ENCODE results near the gene NCAPD2. TPM values are rescaled to one million over a fixed set of nuclear protein-coding genes. Genes with fewer than 3 reads are reported as not detected.

The NCAPD2 gene
- total and polyA plus RNA-seq, 2 of the 4 experiments (the other 2 are of a cell fraction) = 35.6 to 57.9 TPM

- peak overlapping the region; percentile 95 for H4K91ac ChIP-seq (ENCODE audit: insufficient read depth, low read depth, low read length)
- no peaks in the 10 kb centered on the region for H3K27me3 ChIP-seq (ENCODE audit: control insufficient read depth, insufficient read depth, low read length)
- WGBS, 2 experiments (ENCODE audit: extremely low coverage in 2 of 2, insufficient read length in 1 of 2) = 54% methylated on average over 6 of the region's 15 CpGs; no CpG with 5 or more reads in 1 of the 2 experiments
- H3K4me2 ChIP-seq (ENCODE audit: low read depth, low read length) = peak overlapping the region; percentile 94
- in situ Hi-C loops (cut with MboI; ENCODE audit: low sequenced_read_pairs) (loop anchor here (10.0 kb wide), 1 partner anchor 214 kb away; no protein-coding TSS in a partner anchor), intact Hi-C loops (cut with micrococcal nuclease) (loop anchor here (1.0 kb wide), 1 partner anchor 9 kb away; no protein-coding TSS in a partner anchor), dilution Hi-C loops (cut with HindIII; ENCODE audit: low sequenced_read_pairs, unreplicated experiment) (no loop called here)
- H3K9me3 ChIP-seq (ENCODE audit: control insufficient read depth, insufficient read depth, low read length) = no peaks in the 10 kb centered on the region
- H2BK120ac ChIP-seq (ENCODE audit: low read depth, low read length) = peak overlapping the region; percentile 96
- no TSS peak for BruUV-seq (replicated peaks)
- peak overlapping the region; percentile 99 for H3K4ac ChIP-seq (ENCODE audit: low read depth, low read length)
- H2BK5ac ChIP-seq (ENCODE audit: low read depth, low read length, poor library complexity, severe bottlenecking) = peak overlapping the region; percentile 99
- H3K9ac ChIP-seq (ENCODE audit: low read depth, low read length) = peak overlapping the region; percentile 82
- peak overlapping the region; percentile 72 to 92 for H4K8ac ChIP-seq (ENCODE audit: low read depth in 2 of 2, low read length in 2 of 2)
- CTCF ChIA-PET = interaction anchor here (1.0 kb wide), 1 partner anchor 11 kb away, joined by 4 read pairs; no protein-coding TSS in a partner anchor
- DNase-seq = peak; percentile 90
- peak overlapping the region; percentile 95 for H2BK20ac ChIP-seq (ENCODE audit: low read depth, low read length)
- peaks cover 50% of the 10 kb centered on the region for H3K4me1 ChIP-seq (ENCODE audit: control insufficient read depth, insufficient read depth, low read length)
- peaks cover 19% of the 10 kb centered on the region; the same call in 1 of the 2 replicates for H4K20me1 ChIP-seq (ENCODE audit: insufficient read depth, low read length)
- H3K18ac ChIP-seq (ENCODE audit: low read depth, low read length) = peak overlapping the region; percentile 99
- TF ChIP-seq RAD21 (IDR thresholded peaks at IDR 0.05; ENCODE audit: low read length) (no peak), MAFK (IDR thresholded peaks at IDR 0.05; ENCODE audit: low read depth, low read length) (peak; percentile 7; the same call in 1 of the 2 replicates), SMC3 (IDR thresholded peaks at IDR 0.05; ENCODE audit: low read depth, low read length) (no peak), USF2 (IDR thresholded peaks at IDR 0.05; ENCODE audit: low read depth, low read length) (no peak), CHD1 (IDR thresholded peaks at IDR 0.05; ENCODE audit: low read depth, low read length) (no peak), MXI1 (IDR thresholded peaks at IDR 0.05; ENCODE audit: borderline replicate concordance, low read depth, low read length) (no peak), POLR2A (IDR thresholded peaks at IDR 0.05; ENCODE audit: low read depth, low read length) (0 out of 2 replicates have a peak, but pooled peaks have one; percentile 10), CEBPB (IDR thresholded peaks at IDR 0.05; ENCODE audit: low read depth, low read length) (peak; percentile 57; the same call in 1 of the 2 replicates), NFE2L2 (IDR thresholded peaks at IDR 0.05; ENCODE audit: low read depth, low read length) (peak; percentile 58; the same call in 1 of the 2 replicates), BHLHE40 (IDR thresholded peaks at IDR 0.05; ENCODE audit: low read depth, low read length) (no peak), FOS (IDR thresholded peaks at IDR 0.05; ENCODE audit: low read depth, low read length) (peak; percentile 76; the same call in 1 of the 2 replicates), ELK1 (IDR thresholded peaks at IDR 0.05; ENCODE audit: borderline replicate concordance, low read depth, low read length) (no peak)
- ATAC-seq (ENCODE audit: low read depth) = peak; percentile 21
- peak overlapping the region; percentile 98 for H3K14ac ChIP-seq (replicated peaks; ENCODE audit: low read depth, low read length)
- H2AK9ac ChIP-seq (replicated peaks; ENCODE audit: low read depth, low read length, poor library complexity) = peak overlapping the region; percentile 100
- POLR2A ChIA-PET (ENCODE audit: unreplicated experiment) = interaction anchor here (0.5 to 5.2 kb wide), 4 partner anchors 10 to 264 kb away, joined by 4 to 48 read pairs (median 6); partner anchors contain the start of genes GAPDH and VAMP1
- H2AFZ ChIP-seq (replicated peaks; ENCODE audit: low read length, poor library complexity) = peak overlapping the region; percentile 64
- H3K9me1 ChIP-seq (ENCODE audit: insufficient read depth, low read length) = peaks cover 30% of the 10 kb centered on the region
- peaks cover 25% of the 10 kb centered on the region for H3K36me3 ChIP-seq (ENCODE audit: control insufficient read depth, insufficient read depth, low read length)
- peak overlapping the region; percentile 99 for H2AK5ac ChIP-seq (ENCODE audit: low read depth, low read length)
- peak overlapping the region; percentile 100 for H3K27ac ChIP-seq (ENCODE audit: insufficient read depth, low read length)
- peak overlapping the region; percentile 95 for H3K56ac ChIP-seq (ENCODE audit: extremely low read depth, insufficient read depth, low read length)
- H2BK15ac ChIP-seq (ENCODE audit: low read depth, low read length) = peak overlapping the region; percentile 96
- H3K23ac ChIP-seq (ENCODE audit: low read depth, low read length) = peak overlapping the region; percentile 97
- peak overlapping the region; percentile 98 for H4K5ac ChIP-seq (ENCODE audit: low read depth, low read length)
- H3K79me1 ChIP-seq (ENCODE audit: low read depth in 1 of 2, low read length in 2 of 2) = peaks cover 29 to 87% of the 10 kb centered on the region in 2 experiments
- no peak overlapping the region for H3K4me3 ChIP-seq (ENCODE audit: insufficient read depth, low read depth, low read length)
Observed at GRCh38 chr12:6548966-6549683, 55.2 kb downstream of the NCAPD2 start.
